Measurements from ENCODE around the gene MEIOB.

MEIOB gene

DNA sequence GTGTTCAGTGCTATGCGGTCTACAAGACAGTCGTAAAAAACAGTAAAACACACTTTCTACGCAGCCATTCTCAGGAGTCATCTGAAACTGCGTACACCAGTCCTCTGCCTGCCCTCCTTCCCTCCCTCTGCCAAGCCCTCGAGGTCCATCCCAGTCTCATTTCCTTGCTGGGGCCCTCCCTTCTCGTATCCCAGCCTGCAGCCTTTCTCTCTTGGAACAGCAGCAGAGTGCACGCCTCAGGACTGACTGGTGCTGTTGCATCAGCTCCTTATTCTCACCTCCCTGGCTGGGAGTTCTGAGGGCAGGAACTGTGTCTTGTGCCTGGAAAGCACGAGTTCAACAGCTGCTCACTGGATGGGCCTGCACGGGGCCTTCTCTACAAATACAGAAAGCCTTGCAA is 32.4 kb downstream of the MEIOB start:
- no peak overlapping the region for H3K4me3 ChIP-seq (ENCODE audit: low read depth, low read length)
- no peaks in the 10 kb centered on the region for H3K36me3 ChIP-seq (ENCODE audit: control insufficient read depth in 2 of 2, insufficient read depth in 1 of 2, low read length in 2 of 2)
- H3K4me1 ChIP-seq (ENCODE audit: control insufficient read depth, insufficient read depth, low read length) = no peaks in the 10 kb centered on the region
- POLR2A ChIA-PET = interaction anchor here (1.1 to 1.3 kb wide), 2 partner anchors 13 to 125 kb away, joined by 3 to 4 read pairs; partner anchors contain the start of genes FAHD1, HAGH and RPS2
- H3K9me3 ChIP-seq (ENCODE audit: control insufficient read depth, insufficient read depth, low read depth, low read length) = no peaks in the 10 kb centered on the region
- H3K27ac ChIP-seq (ENCODE audit: extremely low read depth, low read depth, low read length) = peak overlapping the region; percentile 56
- CTCF ChIA-PET = interaction anchor here (1.3 kb wide), 1 partner anchor 12 kb away, joined by 3 read pairs; no protein-coding TSS in a partner anchor
- no peak for TF ChIP-seq KLF9 (tag by site-specific recombination; IDR thresholded peaks at IDR 0.05; ENCODE audit: low read depth)
- no peak for TF ChIP-seq GLI2 (tag by site-specific recombination; IDR thresholded peaks at IDR 0.05; ENCODE audit: borderline replicate concordance, low read depth)
- TF ChIP-seq ZSCAN30 (tag by site-specific recombination; IDR thresholded peaks at IDR 0.05) = peak; percentile 99
- TF ChIP-seq, protein P1, sequence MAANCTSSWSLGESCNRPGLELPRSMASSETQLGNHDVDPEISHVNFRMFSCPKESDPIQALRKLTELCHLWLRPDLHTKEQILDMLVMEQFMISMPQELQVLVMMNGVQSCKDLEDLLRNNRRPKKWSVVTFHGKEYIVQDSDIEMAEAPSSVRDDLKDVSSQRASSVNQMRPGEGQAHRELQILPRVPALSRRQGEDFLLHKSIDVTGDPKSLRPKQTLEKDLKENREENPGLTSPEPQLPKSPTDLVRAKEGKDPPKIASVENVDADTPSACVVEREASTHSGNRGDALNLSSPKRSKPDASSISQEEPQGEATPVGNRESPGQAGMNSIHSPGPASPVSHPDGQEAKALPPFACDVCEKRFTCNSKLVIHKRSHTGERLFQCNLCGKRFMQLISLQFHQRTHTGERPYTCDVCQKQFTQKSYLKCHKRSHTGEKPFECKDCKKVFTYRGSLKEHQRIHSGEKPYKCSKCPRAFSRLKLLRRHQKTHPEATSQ (tag by site-specific recombination; IDR thresholded peaks at IDR 0.05) = no peak
- TF ChIP-seq ZNF658 (tag by site-specific recombination; IDR thresholded peaks at IDR 0.05) = no peak
- TF ChIP-seq ZNF707 (tag by site-specific recombination; IDR thresholded peaks at IDR 0.05) = no peak
- TF ChIP-seq ZNF423 (tag by site-specific recombination; IDR thresholded peaks at IDR 0.05) = no peak
- TF ChIP-seq, protein P2, sequence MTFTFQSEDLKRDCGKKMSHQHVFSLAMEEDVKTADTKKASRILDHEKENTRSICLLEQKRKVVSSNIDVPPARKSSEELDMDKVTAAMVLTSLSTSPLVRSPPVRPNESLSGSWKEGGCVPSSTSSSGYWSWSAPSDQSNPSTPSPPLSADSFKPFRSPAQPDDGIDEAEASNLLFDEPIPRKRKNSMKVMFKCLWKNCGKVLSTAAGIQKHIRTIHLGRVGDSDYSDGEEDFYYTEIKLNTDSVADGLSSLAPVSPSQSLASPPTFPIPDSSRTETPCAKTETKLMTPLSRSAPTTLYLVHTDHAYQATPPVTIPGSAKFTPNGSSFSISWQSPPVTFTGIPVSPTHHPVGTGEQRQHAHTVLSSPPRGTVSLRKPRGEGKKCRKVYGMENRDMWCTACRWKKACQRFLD (tag by site-specific recombination; IDR thresholded peaks at IDR 0.05) = no peak
- peak; percentile 69 for TF ChIP-seq ZNF600 (tag by site-specific recombination; IDR thresholded peaks at IDR 0.05)
- no peak for TF ChIP-seq ZNF112 (tag by site-specific recombination; IDR thresholded peaks at IDR 0.05)
- TF ChIP-seq ZNF175 (tag by site-specific recombination; IDR thresholded peaks at IDR 0.05) = no peak
- TF ChIP-seq ZNF747 (tag by site-specific recombination; IDR thresholded peaks at IDR 0.05) = no peak
- TF ChIP-seq HOXA7 (CRISPR knock-in tag; IDR thresholded peaks at IDR 0.05; ENCODE audit: borderline replicate concordance) = no peak
- TF ChIP-seq, protein P3, sequence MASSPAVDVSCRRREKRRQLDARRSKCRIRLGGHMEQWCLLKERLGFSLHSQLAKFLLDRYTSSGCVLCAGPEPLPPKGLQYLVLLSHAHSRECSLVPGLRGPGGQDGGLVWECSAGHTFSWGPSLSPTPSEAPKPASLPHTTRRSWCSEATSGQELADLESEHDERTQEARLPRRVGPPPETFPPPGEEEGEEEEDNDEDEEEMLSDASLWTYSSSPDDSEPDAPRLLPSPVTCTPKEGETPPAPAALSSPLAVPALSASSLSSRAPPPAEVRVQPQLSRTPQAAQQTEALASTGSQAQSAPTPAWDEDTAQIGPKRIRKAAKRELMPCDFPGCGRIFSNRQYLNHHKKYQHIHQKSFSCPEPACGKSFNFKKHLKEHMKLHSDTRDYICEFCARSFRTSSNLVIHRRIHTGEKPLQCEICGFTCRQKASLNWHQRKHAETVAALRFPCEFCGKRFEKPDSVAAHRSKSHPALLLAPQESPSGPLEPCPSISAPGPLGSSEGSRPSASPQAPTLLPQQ (tag by site-specific recombination; IDR thresholded peaks at IDR 0.05) = peak; percentile 80
- TF ChIP-seq, protein P4, sequence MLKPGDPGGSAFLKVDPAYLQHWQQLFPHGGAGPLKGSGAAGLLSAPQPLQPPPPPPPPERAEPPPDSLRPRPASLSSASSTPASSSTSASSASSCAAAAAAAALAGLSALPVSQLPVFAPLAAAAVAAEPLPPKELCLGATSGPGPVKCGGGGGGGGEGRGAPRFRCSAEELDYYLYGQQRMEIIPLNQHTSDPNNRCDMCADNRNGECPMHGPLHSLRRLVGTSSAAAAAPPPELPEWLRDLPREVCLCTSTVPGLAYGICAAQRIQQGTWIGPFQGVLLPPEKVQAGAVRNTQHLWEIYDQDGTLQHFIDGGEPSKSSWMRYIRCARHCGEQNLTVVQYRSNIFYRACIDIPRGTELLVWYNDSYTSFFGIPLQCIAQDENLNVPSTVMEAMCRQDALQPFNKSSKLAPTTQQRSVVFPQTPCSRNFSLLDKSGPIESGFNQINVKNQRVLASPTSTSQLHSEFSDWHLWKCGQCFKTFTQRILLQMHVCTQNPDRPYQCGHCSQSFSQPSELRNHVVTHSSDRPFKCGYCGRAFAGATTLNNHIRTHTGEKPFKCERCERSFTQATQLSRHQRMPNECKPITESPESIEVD (tag by site-specific recombination; IDR thresholded peaks at IDR 0.05) = peak; percentile 63
- no peak for TF ChIP-seq ZNF529 (tag by site-specific recombination; IDR thresholded peaks at IDR 0.05; ENCODE audit: insufficient replicate concordance)
- TF ChIP-seq ZNF548 (tag by site-specific recombination; IDR thresholded peaks at IDR 0.05) = no peak
- 0 out of 2 replicates have a peak, but pooled peaks have one; percentile 63 for TF ChIP-seq PRDM1 (tag by site-specific recombination; IDR thresholded peaks at IDR 0.05)
- peak; percentile 48; the same call in 1 of the 2 replicates for TF ChIP-seq MZF1 (tag by site-specific recombination; IDR thresholded peaks at IDR 0.05; ENCODE audit: borderline replicate concordance)
- TF ChIP-seq, protein P5, sequence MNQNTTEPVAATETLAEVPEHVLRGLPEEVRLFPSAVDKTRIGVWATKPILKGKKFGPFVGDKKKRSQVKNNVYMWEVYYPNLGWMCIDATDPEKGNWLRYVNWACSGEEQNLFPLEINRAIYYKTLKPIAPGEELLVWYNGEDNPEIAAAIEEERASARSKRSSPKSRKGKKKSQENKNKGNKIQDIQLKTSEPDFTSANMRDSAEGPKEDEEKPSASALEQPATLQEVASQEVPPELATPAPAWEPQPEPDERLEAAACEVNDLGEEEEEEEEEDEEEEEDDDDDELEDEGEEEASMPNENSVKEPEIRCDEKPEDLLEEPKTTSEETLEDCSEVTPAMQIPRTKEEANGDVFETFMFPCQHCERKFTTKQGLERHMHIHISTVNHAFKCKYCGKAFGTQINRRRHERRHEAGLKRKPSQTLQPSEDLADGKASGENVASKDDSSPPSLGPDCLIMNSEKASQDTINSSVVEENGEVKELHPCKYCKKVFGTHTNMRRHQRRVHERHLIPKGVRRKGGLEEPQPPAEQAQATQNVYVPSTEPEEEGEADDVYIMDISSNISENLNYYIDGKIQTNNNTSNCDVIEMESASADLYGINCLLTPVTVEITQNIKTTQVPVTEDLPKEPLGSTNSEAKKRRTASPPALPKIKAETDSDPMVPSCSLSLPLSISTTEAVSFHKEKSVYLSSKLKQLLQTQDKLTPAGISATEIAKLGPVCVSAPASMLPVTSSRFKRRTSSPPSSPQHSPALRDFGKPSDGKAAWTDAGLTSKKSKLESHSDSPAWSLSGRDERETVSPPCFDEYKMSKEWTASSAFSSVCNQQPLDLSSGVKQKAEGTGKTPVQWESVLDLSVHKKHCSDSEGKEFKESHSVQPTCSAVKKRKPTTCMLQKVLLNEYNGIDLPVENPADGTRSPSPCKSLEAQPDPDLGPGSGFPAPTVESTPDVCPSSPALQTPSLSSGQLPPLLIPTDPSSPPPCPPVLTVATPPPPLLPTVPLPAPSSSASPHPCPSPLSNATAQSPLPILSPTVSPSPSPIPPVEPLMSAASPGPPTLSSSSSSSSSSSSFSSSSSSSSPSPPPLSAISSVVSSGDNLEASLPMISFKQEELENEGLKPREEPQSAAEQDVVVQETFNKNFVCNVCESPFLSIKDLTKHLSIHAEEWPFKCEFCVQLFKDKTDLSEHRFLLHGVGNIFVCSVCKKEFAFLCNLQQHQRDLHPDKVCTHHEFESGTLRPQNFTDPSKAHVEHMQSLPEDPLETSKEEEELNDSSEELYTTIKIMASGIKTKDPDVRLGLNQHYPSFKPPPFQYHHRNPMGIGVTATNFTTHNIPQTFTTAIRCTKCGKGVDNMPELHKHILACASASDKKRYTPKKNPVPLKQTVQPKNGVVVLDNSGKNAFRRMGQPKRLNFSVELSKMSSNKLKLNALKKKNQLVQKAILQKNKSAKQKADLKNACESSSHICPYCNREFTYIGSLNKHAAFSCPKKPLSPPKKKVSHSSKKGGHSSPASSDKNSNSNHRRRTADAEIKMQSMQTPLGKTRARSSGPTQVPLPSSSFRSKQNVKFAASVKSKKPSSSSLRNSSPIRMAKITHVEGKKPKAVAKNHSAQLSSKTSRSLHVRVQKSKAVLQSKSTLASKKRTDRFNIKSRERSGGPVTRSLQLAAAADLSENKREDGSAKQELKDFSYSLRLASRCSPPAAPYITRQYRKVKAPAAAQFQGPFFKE (tag by site-specific recombination; IDR thresholded peaks at IDR 0.05; ENCODE audit: borderline replicate concordance) = no peak
- TF ChIP-seq ZNF350 (tag by site-specific recombination; IDR thresholded peaks at IDR 0.05) = no peak
- TF ChIP-seq ZBTB44 (tag by site-specific recombination; IDR thresholded peaks at IDR 0.05) = peak; percentile 87
- TF ChIP-seq IKZF3 (tag by site-specific recombination; IDR thresholded peaks at IDR 0.05) = peak; percentile 93
- peak; percentile 41 for TF ChIP-seq KLF1 (tag by site-specific recombination; IDR thresholded peaks at IDR 0.05)
- no peak for TF ChIP-seq ZNF768 (tag by site-specific recombination; IDR thresholded peaks at IDR 0.05)
- TF ChIP-seq ZXDB (tag by site-specific recombination; IDR thresholded peaks at IDR 0.05) = no peak
